Mesangial cell (primary cell): ENCODE measurements around the gene ARMCX2. TPM values are rescaled to one million over a fixed set of nuclear protein-coding genes. Genes with fewer than 3 reads are reported as not detected.

Experiments
- total RNA-seq: library from RNA; depleted of rRNA; stranded (reverse); fragments of >200 nt; gene quantifications from 2 replicates; pipeline ENCODE4 v1.2.3, GENCODE V29; 2015

ARMCX2 gene
- total RNA-seq: 33.7 and 41.4 TPM in 2 replicates

GRCh38 chrX:101659601-101660063 lies at the start of gene ARMCX2:
Gene ARMCX2 (minus strand): TSS chrX:101659850. CDS start chrX:101657588, 2,262 bp downstream.

GRCh38 chrX:101617211-101618191 lies 42.1 kb downstream of the ARMCX2 start, which contains the start of gene ARMCX6:
Gene ARMCX6 (minus strand): TSS chrX:101618000. CDS start chrX:101616620, 1,380 bp downstream.

Other genes with a start within 250 kb of the ARMCX2 start
- 2.0 and 2.7 TPM in 2 replicates for gene ARMCX4, start 174.4 kb downstream of the ARMCX2 start, total RNA-seq
- 10.9 and 14.6 TPM in 2 replicates for gene ARMCX1, start 109.3 kb downstream of the ARMCX2 start, total RNA-seq
- 18.7 and 27.4 TPM in 2 replicates for gene ARMCX6, start 41.9 kb downstream of the ARMCX2 start, total RNA-seq
- 12.7 and 19.3 TPM in 2 replicates for gene ARMCX3, start 36.7 kb downstream of the ARMCX2 start, total RNA-seq